Lung (tissue), 12 donors: ENCODE data around the gene HYKK. TPM values are rescaled to one million over a fixed set of nuclear protein-coding genes. Genes with fewer than 3 reads are reported as not detected.
"Not testable (repeated sequence)": the region's sequence is repeated elsewhere in the genome, so short reads cannot be mapped to it uniquely, and the experiment has no call there.

Experiments used
- ATAC-seq: fragments of 200-7000 bp; cut with Tn5 transposase; one replicate; pipeline ENCODE4 v1.9.1; 2020; ENCODE audit warnings: moderate number of reproducible peaks; ENCODE audit not compliant: insufficient read depth, low FRiP score
- DNase-seq, 3 donors: peaks; one replicate each; pipeline ENCODE4 v3.0.0-alpha.2; 2013 to 2017
- H3K27ac ChIP-seq, 2 donors: one replicate each; pipeline ENCODE4 v1.5.1; 2013; ENCODE audit warnings: mild to moderate bottlenecking in 2 of 2, moderate library complexity in 2 of 2, control low read depth in 1 of 2, inconsistent platforms in 1 of 2, low read depth in 1 of 2, low read length in 1 of 2
- H3K27me3 ChIP-seq, 3 donors: one replicate each; pipeline ENCODE4 v1.5.1; 2013; ENCODE audit warnings: low read length in 2 of 3; ENCODE audit not compliant: control insufficient read depth in 3 of 3, insufficient read depth in 3 of 3
- H3K36me3 ChIP-seq, 4 donors: one replicate each; pipeline ENCODE4 v1.5.1; 2013; ENCODE audit warnings: low read length in 4 of 4, mild to moderate bottlenecking in 1 of 4, moderate library complexity in 1 of 4; ENCODE audit not compliant: control insufficient read depth in 4 of 4, insufficient read depth in 4 of 4
- H3K4me1 ChIP-seq, 5 donors: one replicate each; pipeline ENCODE4 v1.5.1; 2013; ENCODE audit warnings: low read length in 5 of 5, mild to moderate bottlenecking in 2 of 5, moderate library complexity in 1 of 5; ENCODE audit not compliant: control insufficient read depth in 5 of 5, insufficient read depth in 5 of 5
- H3K4me3 ChIP-seq: one replicate; pipeline ENCODE4 v1.5.1; 2013; ENCODE audit warnings: mild to moderate bottlenecking, control low read depth, moderate library complexity
- H3K9ac ChIP-seq, 2 donors: one replicate each; pipeline ENCODE4 v1.5.1; 2013; ENCODE audit warnings: low read length in 2 of 2, control low read depth in 1 of 2; ENCODE audit not compliant: insufficient read depth in 1 of 2
- H3K9me3 ChIP-seq, 4 donors: one replicate each; pipeline ENCODE4 v1.5.1; 2013; ENCODE audit warnings: low read length in 3 of 4, mild to moderate bottlenecking in 1 of 4, moderate library complexity in 1 of 4; ENCODE audit not compliant: control insufficient read depth in 4 of 4, insufficient read depth in 3 of 4
- WGBS, 2 donors: extraction: QIAGEN DNeasy Blood & Tissue Kit; methylation state at CpG; one replicate each; pipeline ENCODE4 v1.1.7; 2013; 5-methylcytosine and 5-hydroxymethylcytosine counted together
- polyA plus RNA-seq, 2 donors: library from polyadenylated mRNA; stranded (reverse); fragments of 200-250 nt; gene quantifications; one replicate each; pipeline ENCODE4 v1.2.1, GENCODE V29; 2013
- total RNA-seq, 2 donors: library from RNA; depleted of rRNA in 1 of 2; stranded (reverse); fragments of >200 nt in 1 of 2; gene quantifications; one replicate each; pipeline ENCODE4 v1.2.1, GENCODE V29; 2014 to 2021
- TF ChIP-seq, protein P1 (sequence below): IDR thresholded peaks from 2 replicates; pipeline ENCODE4 v1.5.1; 2012; ENCODE audit warnings: mild to moderate bottlenecking; ENCODE audit errors: control extremely low read depth, extremely low read depth
- donor health status: control.
- donor health status: control.
- donor health status: Bipolar disorder and iron deficiency.
- donor health status: healthy.
- donor health status: DM: yes; HTN: yes; CAD: no.

Gene HYKK
- total and polyA plus RNA-seq, 4 donors: 1.6 to 5.7 (median 4.9) TPM

DNA sequence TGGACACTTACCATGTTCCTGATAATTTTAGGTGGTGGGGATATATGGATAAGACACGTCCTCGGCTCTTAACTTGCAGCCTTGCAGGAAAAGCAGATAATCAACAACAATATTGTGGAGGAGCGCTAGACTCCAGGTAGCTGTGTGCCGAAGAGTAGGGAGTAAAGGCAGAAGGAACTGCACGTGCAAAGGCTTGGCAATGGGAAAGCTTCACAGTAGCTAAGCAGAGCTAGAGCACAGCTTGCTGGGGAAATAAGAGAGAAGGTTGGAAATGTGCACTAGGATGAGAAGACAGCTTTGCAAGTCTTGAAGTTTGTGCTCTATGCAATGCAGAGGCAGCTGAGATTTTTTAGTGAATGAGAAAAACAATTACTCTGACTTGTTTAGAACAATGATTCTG is 45.2 kb downstream of the HYKK start:
- H3K27me3 ChIP-seq: no peaks in the 10 kb centered on the region
- H3K4me3 ChIP-seq: no peak overlapping the region
- no peaks in the 10 kb centered on the region for H3K9me3 ChIP-seq
- no peak for ATAC-seq
- TF ChIP-seq, protein P1, sequence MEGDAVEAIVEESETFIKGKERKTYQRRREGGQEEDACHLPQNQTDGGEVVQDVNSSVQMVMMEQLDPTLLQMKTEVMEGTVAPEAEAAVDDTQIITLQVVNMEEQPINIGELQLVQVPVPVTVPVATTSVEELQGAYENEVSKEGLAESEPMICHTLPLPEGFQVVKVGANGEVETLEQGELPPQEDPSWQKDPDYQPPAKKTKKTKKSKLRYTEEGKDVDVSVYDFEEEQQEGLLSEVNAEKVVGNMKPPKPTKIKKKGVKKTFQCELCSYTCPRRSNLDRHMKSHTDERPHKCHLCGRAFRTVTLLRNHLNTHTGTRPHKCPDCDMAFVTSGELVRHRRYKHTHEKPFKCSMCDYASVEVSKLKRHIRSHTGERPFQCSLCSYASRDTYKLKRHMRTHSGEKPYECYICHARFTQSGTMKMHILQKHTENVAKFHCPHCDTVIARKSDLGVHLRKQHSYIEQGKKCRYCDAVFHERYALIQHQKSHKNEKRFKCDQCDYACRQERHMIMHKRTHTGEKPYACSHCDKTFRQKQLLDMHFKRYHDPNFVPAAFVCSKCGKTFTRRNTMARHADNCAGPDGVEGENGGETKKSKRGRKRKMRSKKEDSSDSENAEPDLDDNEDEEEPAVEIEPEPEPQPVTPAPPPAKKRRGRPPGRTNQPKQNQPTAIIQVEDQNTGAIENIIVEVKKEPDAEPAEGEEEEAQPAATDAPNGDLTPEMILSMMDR: no peak
- no peak for DNase-seq
- 77 to 83% methylated on average over 5 of the region's 5 CpGs for WGBS, 2 donors
- H3K4me1 ChIP-seq: no peaks in the 10 kb centered on the region
- no peak overlapping the region for H3K9ac ChIP-seq
- peaks cover 13 to 33% (median 21%) of the 10 kb centered on the region in 4 donors for H3K36me3 ChIP-seq
- H3K27ac ChIP-seq: no peak overlapping the region

DNA sequence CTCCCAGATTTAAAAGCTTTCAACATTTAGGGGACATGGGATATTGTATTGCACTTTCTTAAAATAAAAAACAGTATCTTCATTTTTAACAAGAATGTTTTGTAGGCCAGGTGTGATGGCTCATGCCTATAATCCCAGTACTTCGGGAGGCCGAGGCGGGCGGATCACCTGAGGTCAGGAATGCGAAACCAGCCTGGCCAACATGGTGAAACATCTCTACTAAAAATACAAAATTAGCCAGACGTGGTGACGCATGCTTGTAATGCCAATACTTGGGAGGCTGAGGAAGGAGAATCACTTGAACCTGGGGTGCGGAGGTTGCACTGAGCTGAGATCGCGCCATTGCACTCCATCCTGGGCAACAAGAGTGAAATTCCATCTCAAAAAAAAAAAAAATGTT is 52.8 kb downstream of the HYKK start:
- not testable (repeated sequence) for H3K9ac ChIP-seq

DNA sequence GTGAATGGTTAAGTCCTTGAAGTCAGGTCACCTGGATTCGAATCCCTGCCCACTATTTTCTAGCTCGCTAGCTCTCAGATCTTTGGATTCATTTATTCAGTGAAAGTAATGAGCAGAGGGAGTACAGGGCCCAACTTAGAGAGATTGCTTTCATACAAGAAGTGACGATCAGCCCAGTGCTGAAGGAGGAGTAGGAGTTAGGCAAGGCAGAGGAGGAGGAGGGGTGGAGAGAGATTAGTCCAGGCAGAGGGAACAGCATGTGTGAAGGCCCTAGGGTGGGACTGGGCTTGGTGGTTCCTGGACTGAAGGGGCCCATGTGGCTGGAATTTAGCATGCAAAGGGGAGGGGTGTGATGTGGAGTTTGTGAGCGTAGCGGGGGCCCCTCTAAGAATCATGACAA is 54.1 kb downstream of the HYKK start:
- WGBS, 2 donors: 86 to 95% methylated on average over 5 of the region's 5 CpGs
- ATAC-seq: no peak
- H3K9ac ChIP-seq: no peak overlapping the region
- H3K36me3 ChIP-seq: no peaks in the 10 kb centered on the region
- peaks cover 0 to 31% (median 16%) of the 10 kb centered on the region in 3 donors for H3K27me3 ChIP-seq
- H3K27ac ChIP-seq: no peak overlapping the region
- no peak overlapping the region for H3K4me3 ChIP-seq
- H3K4me1 ChIP-seq: peaks cover 0 to 14% (median 8%) of the 10 kb centered on the region in 5 donors
- DNase-seq: no peak
- H3K9me3 ChIP-seq: peaks cover 0 to 2% (median 0%) of the 10 kb centered on the region in 4 donors
- TF ChIP-seq, protein P1: no peak

More for the DNA sequence above, 52.8 kb downstream of the HYKK start:
- H3K9me3 ChIP-seq, ATAC-seq, H3K36me3 ChIP-seq, H3K4me1 ChIP-seq, H3K4me3 ChIP-seq, H3K27ac ChIP-seq, DNase-seq: not testable (repeated sequence)
- H3K27me3 ChIP-seq: peaks cover 0 to 24% (median 8%) of the 10 kb centered on the region in 3 donors
- 94 to 97% methylated on average over 10 of the region's 10 CpGs for WGBS, 2 donors

DNA sequence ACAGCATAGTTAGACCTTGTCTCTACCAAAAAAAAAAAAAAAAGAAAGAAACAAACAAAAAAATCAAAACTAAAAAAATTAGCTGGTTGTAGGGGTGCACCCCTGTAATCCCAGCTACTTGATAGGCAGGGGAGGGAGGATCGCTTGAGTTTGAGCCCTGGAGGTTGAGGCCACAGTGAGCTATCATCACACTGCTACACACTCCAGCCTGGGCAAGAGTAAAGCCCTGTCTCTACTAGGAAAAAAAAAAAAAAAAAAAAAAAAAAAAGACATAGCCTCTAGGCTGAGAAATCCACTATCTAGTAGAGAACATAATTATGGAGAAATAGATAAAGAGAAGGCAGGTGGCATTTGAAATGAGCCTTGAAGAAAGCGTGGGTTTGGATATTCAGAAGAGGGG is 55.7 kb downstream of the HYKK start:
- WGBS, 2 donors: 93 to 98% methylated on average over 2 of the region's 2 CpGs

More for the DNA sequence above, 55.7 kb downstream of the HYKK start:
- peaks cover 0 to 14% (median 9%) of the 10 kb centered on the region in 5 donors for H3K4me1 ChIP-seq
- no peak overlapping the region for H3K27ac ChIP-seq
- no peak overlapping the region for H3K9ac ChIP-seq
- peaks cover 0 to 2% (median 0%) of the 10 kb centered on the region in 4 donors for H3K9me3 ChIP-seq
- H3K36me3 ChIP-seq: no peaks in the 10 kb centered on the region
- ATAC-seq: no peak
- TF ChIP-seq, protein P1: no peak
- DNase-seq: no peak
- peaks cover 0 to 37% (median 29%) of the 10 kb centered on the region in 3 donors for H3K27me3 ChIP-seq
- no peak overlapping the region for H3K4me3 ChIP-seq
